SK-N-SH treated with all-trans-retinoic acid at 6 μM for 48 hours (cell line): ENCODE results near the gene FZR1.
A peak's percentile ranks its signal among the peaks of the same experiment; 100 is the strongest.
"Not testable (repeated sequence)": the region's sequence is repeated elsewhere in the genome, so short reads cannot be mapped to it uniquely, and the experiment has no call there.

Experiments used
- ATAC-seq: fragments of 200-7000 bp; cut with Tn5 transposase; 3 replicates; pipeline ENCODE4 v1.9.1; 2020; ENCODE audit warnings: mild to moderate bottlenecking, moderate library complexity
- ARNTL ChIP-seq: fragments of 450-650 bp; formaldehyde crosslinking; IDR thresholded peaks from 2 replicates; pipeline ENCODE4 v1.5.0; 2020; ENCODE audit warnings: low read depth, mild to moderate bottlenecking, moderate library complexity, borderline replicate concordance
- BACH2 ChIP-seq: fragments of 250-450 bp; sonication (Bioruptor Pico); IDR thresholded peaks from 2 replicates; pipeline ENCODE4 v1.9.0; 2021; ENCODE audit warnings: mild to moderate bottlenecking, borderline replicate concordance
- CREB5 ChIP-seq: fragments of 250-450 bp; sonication (Bioruptor Pico); IDR thresholded peaks from 2 replicates; pipeline ENCODE4 v1.5.1; 2020; ENCODE audit warnings: low read depth, mild to moderate bottlenecking, moderate library complexity
- CSDC2 ChIP-seq: fragments of 250-450 bp; sonication (Bioruptor Pico); IDR thresholded peaks from 2 replicates; pipeline ENCODE4 v1.5.0; 2020; ENCODE audit warnings: mild to moderate bottlenecking, moderate library complexity
- CSRNP3 ChIP-seq: fragments of 250-450 bp; sonication (Bioruptor Pico); IDR thresholded peaks from 2 replicates; pipeline ENCODE4 v1.5.1; 2021; ENCODE audit warnings: mild to moderate bottlenecking, moderate library complexity
- ESRRG ChIP-seq: fragments of 250-450 bp; sonication (Bioruptor Pico); IDR thresholded peaks from 2 replicates; pipeline ENCODE4 v1.6.1; 2021; ENCODE audit warnings: mild to moderate bottlenecking
- GLIS3 ChIP-seq: fragments of 250-450 bp; sonication (Bioruptor Pico); IDR thresholded peaks from 2 replicates; pipeline ENCODE4 v1.5.0; 2020; ENCODE audit warnings: mild to moderate bottlenecking, moderate library complexity
- ISL1 ChIP-seq: fragments of 250-450 bp; sonication (Bioruptor Pico); IDR thresholded peaks from 2 replicates; pipeline ENCODE4 v2.1.2; 2022; ENCODE audit warnings: mild to moderate bottlenecking, moderate library complexity
- OSR1 ChIP-seq: fragments of 250-450 bp; sonication (Bioruptor Pico); IDR thresholded peaks from 2 replicates; pipeline ENCODE4 v1.8.0; 2022; ENCODE audit warnings: moderate library complexity, mild to moderate bottlenecking, inconsistent platforms
- PATZ1 ChIP-seq: fragments of 250-450 bp; sonication (Bioruptor Pico); IDR thresholded peaks from 2 replicates; pipeline ENCODE4 v1.8.0; 2020; ENCODE audit warnings: mild to moderate bottlenecking, moderate library complexity, borderline replicate concordance
- POU6F1 ChIP-seq: fragments of 250-450 bp; sonication (Bioruptor Pico); IDR thresholded peaks from 2 replicates; pipeline ENCODE4 v1.8.0; 2021; ENCODE audit warnings: low read depth, mild to moderate bottlenecking, moderate library complexity, borderline replicate concordance
- PPARA ChIP-seq: fragments of 250-450 bp; sonication (Bioruptor Pico); IDR thresholded peaks from 2 replicates; pipeline ENCODE4 v1.5.0; 2020; ENCODE audit warnings: mild to moderate bottlenecking, borderline replicate concordance
- RARB ChIP-seq: fragments of 250-450 bp; sonication (Bioruptor Pico); IDR thresholded peaks from 2 replicates; pipeline ENCODE4 v1.8.0; 2021; ENCODE audit warnings: mild to moderate bottlenecking, moderate library complexity
- SNAI2 ChIP-seq: fragments of 250-450 bp; sonication (Bioruptor Pico); IDR thresholded peaks from 2 replicates; pipeline ENCODE4 v1.5.0; 2020; ENCODE audit warnings: mild to moderate bottlenecking, moderate library complexity
- TCF4 ChIP-seq: fragments of 250-450 bp; sonication (Bioruptor Pico); IDR thresholded peaks from 2 replicates; pipeline ENCODE4 v1.8.0; 2021; ENCODE audit warnings: mild to moderate bottlenecking, moderate library complexity, borderline replicate concordance
- TOX ChIP-seq: fragments of 250-450 bp; sonication (Bioruptor Pico); IDR thresholded peaks from 2 replicates; pipeline ENCODE4 v1.8.0; 2021; ENCODE audit warnings: mild to moderate bottlenecking, moderate library complexity, borderline replicate concordance
- TSHZ2 ChIP-seq: fragments of 250-450 bp; sonication (Bioruptor Pico); IDR thresholded peaks from 2 replicates; pipeline ENCODE4 v1.5.0; 2020; ENCODE audit warnings: mild to moderate bottlenecking, moderate library complexity
- ZC3H10 ChIP-seq: fragments of 250-450 bp; sonication (Bioruptor Pico); IDR thresholded peaks from 2 replicates; pipeline ENCODE4 v1.5.1; 2021; ENCODE audit warnings: mild to moderate bottlenecking, moderate library complexity
- ZFP3 ChIP-seq: fragments of 250-450 bp; sonication (Bioruptor Pico); IDR thresholded peaks from 2 replicates; pipeline ENCODE4 v1.5.0; 2020; ENCODE audit warnings: mild to moderate bottlenecking, moderate library complexity
- ZFP30 ChIP-seq: fragments of 450-650 bp; formaldehyde crosslinking; IDR thresholded peaks from 2 replicates; pipeline ENCODE4 v1.5.0; 2022; ENCODE audit warnings: mild to moderate bottlenecking, moderate library complexity
- ZNF565 ChIP-seq: fragments of 450-650 bp; formaldehyde crosslinking; conservative IDR thresholded peaks from 2 replicates; pipeline ENCODE4 v1.5.0; 2020; ENCODE audit warnings: low read depth, mild to moderate bottlenecking, moderate library complexity
- ZNF8 ChIP-seq: fragments of 450-650 bp; formaldehyde crosslinking; IDR thresholded peaks from 2 replicates; pipeline ENCODE4 v1.5.0; 2020; ENCODE audit warnings: mild to moderate bottlenecking, moderate library complexity

FZR1 gene

GRCh38 chr19:3576696-3577443 lies 70.8 kb downstream of the FZR1 start:
- ATAC-seq: no peak
- TF ChIP-seq TOX (CRISPR knock-in tag) (no peak), CSDC2 (CRISPR knock-in tag) (no peak), SNAI2 (CRISPR knock-in tag) (no peak), ZFP30 (CRISPR knock-in tag) (no peak), ISL1 (no peak), OSR1 (no peak), ZC3H10 (CRISPR knock-in tag) (no peak), TCF4 (CRISPR knock-in tag) (no peak), ZFP3 (CRISPR knock-in tag) (no peak)

GRCh38 chr19:3577723-3578344 lies 71.7 kb downstream of the FZR1 start:
- no peak for ATAC-seq
- TF ChIP-seq POU6F1 (CRISPR knock-in tag): no peak
- no peak for TF ChIP-seq CSRNP3
- no peak for TF ChIP-seq ZNF565 (CRISPR knock-in tag)
- no peak for TF ChIP-seq TCF4 (CRISPR knock-in tag)
- no peak for TF ChIP-seq OSR1
- TF ChIP-seq ZFP3 (CRISPR knock-in tag): no peak
- no peak for TF ChIP-seq RARB (CRISPR knock-in tag)

GRCh38 chr19:3578390-3578789 lies 72.3 kb downstream of the FZR1 start:
- TF ChIP-seq ISL1 (no peak), ZNF565 (CRISPR knock-in tag) (no peak), ARNTL (no peak), PATZ1 (CRISPR knock-in tag) (no peak), ZNF8 (no peak), CREB5 (CRISPR knock-in tag) (no peak), GLIS3 (CRISPR knock-in tag) (no peak), TCF4 (CRISPR knock-in tag) (no peak), CSDC2 (CRISPR knock-in tag) (no peak)
- ATAC-seq: no peak

GRCh38 chr19:3580156-3580934 lies 74.2 kb downstream of the FZR1 start:
- ATAC-seq: peak; percentile 85
- no peak for TF ChIP-seq SNAI2 (CRISPR knock-in tag)
- TF ChIP-seq BACH2: no peak
- TF ChIP-seq TSHZ2 (CRISPR knock-in tag): no peak
- no peak for TF ChIP-seq RARB (CRISPR knock-in tag)
- TF ChIP-seq TCF4 (CRISPR knock-in tag): no peak
- TF ChIP-seq PPARA (CRISPR knock-in tag): no peak
- no peak for TF ChIP-seq ZFP3 (CRISPR knock-in tag)
- TF ChIP-seq CSRNP3: no peak
- TF ChIP-seq ESRRG (CRISPR knock-in tag): no peak

GRCh38 chr19:3581792-3582191 lies 75.7 kb downstream of the FZR1 start:
- ATAC-seq: not testable (repeated sequence)
